WTC11 (cell line): ENCODE results near the gene ABHD1. TPM values are rescaled to one million over a fixed set of nuclear protein-coding genes. Genes with fewer than 3 reads are reported as not detected.
A peak's percentile ranks its signal among the peaks of the same experiment; 100 is the strongest.
"Not testable (repeated sequence)": the region's sequence is repeated elsewhere in the genome, so short reads cannot be mapped to it uniquely, and the experiment has no call there.

Experiments
- ATAC-seq: fragments of 200-7000 bp; cut with Tn5 transposase; 2 replicates; pipeline ENCODE4 v1.10.0; 2021; ENCODE audit warnings: mild to moderate bottlenecking, moderate library complexity
- CTCF ChIA-PET: fragments of 300-600 bp; sonication (Branson Sonifier 250); formaldehyde crosslinking; loops from one replicate; lab custom pipeline; 2021; ENCODE audit warnings: antibody characterized with exemption; lab: Charles Lee
- POLR2A ChIA-PET: fragments of 350-600 bp; sonication (Branson Sonifier 250); formaldehyde crosslinking; loops from one replicate; lab custom pipeline; 2021; ENCODE audit warnings: antibody characterized with exemption; lab: Charles Lee
- DNase-seq: peaks from one replicate; pipeline ENCODE4 v3.0.0; 2021; ENCODE audit warnings: low spot score
- H3K27ac Mint-ChIP-seq: 2 replicates; pipeline ENCODE4 v1.8.0; 2021; ENCODE audit warnings: mixed read lengths
- H3K27me3 Mint-ChIP-seq: 2 replicates; pipeline ENCODE4 v1.8.0; 2021; ENCODE audit warnings: low read depth, mild to moderate bottlenecking, moderate library complexity, mixed read lengths
- H3K36me3 Mint-ChIP-seq: 2 replicates; pipeline ENCODE4 v1.8.0; 2021; ENCODE audit warnings: mixed read lengths
- H3K4me1 Mint-ChIP-seq: 2 replicates; pipeline ENCODE4 v1.8.0; 2022; ENCODE audit warnings: mixed read lengths
- H3K4me3 Mint-ChIP-seq: 2 replicates; pipeline ENCODE4 v1.8.0; 2021; ENCODE audit warnings: mild to moderate bottlenecking, moderate library complexity, mixed read lengths
- H3K9me3 Mint-ChIP-seq: 2 replicates; pipeline ENCODE4 v1.8.0; 2021; ENCODE audit warnings: mixed read lengths
- ARID4B ChIP-seq: sonication (generic); formaldehyde crosslinking; IDR thresholded peaks from 2 replicates; pipeline ENCODE4 v1.8.0; 2023; ENCODE audit warnings: missing genetic modification reagents, mild to moderate bottlenecking, borderline replicate concordance
- FOXK1 ChIP-seq: sonication (generic); formaldehyde crosslinking; IDR thresholded peaks from 2 replicates; pipeline ENCODE4 v1.8.0; 2022; ENCODE audit warnings: mild to moderate bottlenecking, moderate library complexity, missing genetic modification reagents
- NR2C2 ChIP-seq: sonication (generic); formaldehyde crosslinking; IDR thresholded peaks from 2 replicates; pipeline ENCODE4 v1.8.0; 2022; ENCODE audit warnings: mild to moderate bottlenecking, missing genetic modification reagents
- RORB ChIP-seq: fragments of 250-450 bp; sonication (Bioruptor Pico); IDR thresholded peaks from 2 replicates; pipeline ENCODE4 v1.9.0; 2021; ENCODE audit warnings: mild to moderate bottlenecking
- SOX15 ChIP-seq: fragments of 250-450 bp; sonication (Bioruptor Pico); IDR thresholded peaks from 2 replicates; pipeline ENCODE4 v1.9.0; 2021; ENCODE audit warnings: mild to moderate bottlenecking
- STAT6 ChIP-seq: sonication (generic); formaldehyde crosslinking; conservative IDR thresholded peaks from 2 replicates; pipeline ENCODE4 v1.8.1; 2023; ENCODE audit warnings: mild to moderate bottlenecking, low read depth, missing genetic modification reagents, moderate library complexity
- ZNF138 ChIP-seq: sonication (generic); formaldehyde crosslinking; conservative IDR thresholded peaks from 2 replicates; pipeline ENCODE4 v1.8.1; 2022; ENCODE audit warnings: mild to moderate bottlenecking, moderate library complexity, missing genetic modification reagents
- ZNF263 ChIP-seq: sonication (generic); formaldehyde crosslinking; IDR thresholded peaks from 2 replicates; pipeline ENCODE4 v1.8.1; 2022; ENCODE audit warnings: low read depth, mild to moderate bottlenecking, moderate library complexity, missing genetic modification reagents
- ZNF512 ChIP-seq: sonication (generic); formaldehyde crosslinking; IDR thresholded peaks from 2 replicates; pipeline ENCODE4 v1.8.1; 2022; ENCODE audit warnings: missing genetic modification reagents, borderline replicate concordance
- total RNA-seq: library from RNA; stranded (reverse); gene quantifications from 3 replicates; pipeline ENCODE4 v1.2.3, GENCODE V29; 2021
- TF ChIP-seq, protein P1 (sequence below): sonication (generic); formaldehyde crosslinking; IDR thresholded peaks from 2 replicates; pipeline ENCODE4 v1.8.0; 2022; ENCODE audit warnings: missing genetic modification reagents
- TF ChIP-seq, protein P2 (sequence below): sonication (generic); formaldehyde crosslinking; IDR thresholded peaks from 2 replicates; pipeline ENCODE4 v1.8.0; 2023; ENCODE audit warnings: mild to moderate bottlenecking, missing genetic modification reagents

The ABHD1 gene
- total RNA-seq, 1 experiment from 2014 or later: 0.31 TPM

GRCh38 chr2:27123302-27124150 lies at the start of gene ABHD1 (continued):
- TF ChIP-seq, protein P1, sequence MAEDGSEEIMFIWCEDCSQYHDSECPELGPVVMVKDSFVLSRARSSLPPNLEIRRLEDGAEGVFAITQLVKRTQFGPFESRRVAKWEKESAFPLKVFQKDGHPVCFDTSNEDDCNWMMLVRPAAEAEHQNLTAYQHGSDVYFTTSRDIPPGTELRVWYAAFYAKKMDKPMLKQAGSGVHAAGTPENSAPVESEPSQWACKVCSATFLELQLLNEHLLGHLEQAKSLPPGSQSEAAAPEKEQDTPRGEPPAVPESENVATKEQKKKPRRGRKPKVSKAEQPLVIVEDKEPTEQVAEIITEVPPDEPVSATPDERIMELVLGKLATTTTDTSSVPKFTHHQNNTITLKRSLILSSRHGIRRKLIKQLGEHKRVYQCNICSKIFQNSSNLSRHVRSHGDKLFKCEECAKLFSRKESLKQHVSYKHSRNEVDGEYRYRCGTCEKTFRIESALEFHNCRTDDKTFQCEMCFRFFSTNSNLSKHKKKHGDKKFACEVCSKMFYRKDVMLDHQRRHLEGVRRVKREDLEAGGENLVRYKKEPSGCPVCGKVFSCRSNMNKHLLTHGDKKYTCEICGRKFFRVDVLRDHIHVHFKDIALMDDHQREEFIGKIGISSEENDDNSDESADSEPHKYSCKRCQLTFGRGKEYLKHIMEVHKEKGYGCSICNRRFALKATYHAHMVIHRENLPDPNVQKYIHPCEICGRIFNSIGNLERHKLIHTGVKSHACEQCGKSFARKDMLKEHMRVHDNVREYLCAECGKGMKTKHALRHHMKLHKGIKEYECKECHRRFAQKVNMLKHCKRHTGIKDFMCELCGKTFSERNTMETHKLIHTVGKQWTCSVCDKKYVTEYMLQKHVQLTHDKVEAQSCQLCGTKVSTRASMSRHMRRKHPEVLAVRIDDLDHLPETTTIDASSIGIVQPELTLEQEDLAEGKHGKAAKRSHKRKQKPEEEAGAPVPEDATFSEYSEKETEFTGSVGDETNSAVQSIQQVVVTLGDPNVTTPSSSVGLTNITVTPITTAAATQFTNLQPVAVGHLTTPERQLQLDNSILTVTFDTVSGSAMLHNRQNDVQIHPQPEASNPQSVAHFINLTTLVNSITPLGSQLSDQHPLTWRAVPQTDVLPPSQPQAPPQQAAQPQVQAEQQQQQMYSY (CRISPR knock-in tag): no peak
- peak; percentile 26; the same call in 1 of the 2 replicates for TF ChIP-seq FOXK1 (CRISPR knock-in tag)
- TF ChIP-seq ARID4B (CRISPR knock-in tag): no peak
- no peak for TF ChIP-seq ZNF512 (CRISPR knock-in tag)
- no peak for TF ChIP-seq ZNF138
- TF ChIP-seq RORB: no peak
- no peak for TF ChIP-seq SOX15 (CRISPR knock-in tag)
- TF ChIP-seq STAT6: no peak
- no peak for TF ChIP-seq ZNF263 (CRISPR knock-in tag)
- TF ChIP-seq, all 79 proteins: peak for 13

DNA sequence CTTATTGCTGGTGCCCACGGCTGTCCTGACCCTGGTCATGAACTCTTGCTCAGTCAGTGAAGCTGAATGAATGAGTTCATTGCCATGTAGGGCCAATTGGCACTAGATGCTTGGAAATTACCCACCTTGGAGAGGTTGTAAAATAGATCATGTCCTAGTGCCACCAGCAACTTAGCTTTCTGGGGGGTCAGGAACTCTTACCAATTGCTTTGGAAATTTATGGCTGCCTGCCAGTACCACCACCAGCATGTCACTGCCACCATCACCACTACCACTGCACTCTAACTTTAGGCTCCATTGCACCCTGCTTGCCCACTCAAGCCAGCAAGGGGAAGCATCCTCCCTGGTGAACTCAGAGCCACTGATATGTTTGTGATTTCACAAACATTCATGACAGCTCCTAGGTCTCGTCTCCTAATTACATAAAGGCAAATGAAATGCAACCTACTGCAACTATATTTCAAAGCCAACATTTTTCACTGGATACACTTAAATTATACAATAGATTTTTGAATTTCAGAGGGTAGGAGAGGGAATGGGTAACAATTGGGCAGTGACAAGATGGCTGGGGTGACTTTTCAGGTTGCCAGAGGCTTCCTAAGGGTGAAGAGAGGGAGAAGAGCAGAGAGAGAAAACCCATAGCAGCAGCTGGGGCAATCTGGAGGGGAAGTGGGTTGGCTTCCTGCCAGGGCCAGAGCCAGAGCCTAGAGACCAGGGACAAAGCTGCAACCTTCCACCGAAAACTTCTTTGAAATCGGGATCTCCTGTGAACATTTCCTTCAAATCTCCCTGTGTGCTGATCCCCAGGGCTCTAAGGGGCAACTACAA lies 48.7 kb upstream of the ABHD1 start:
- H3K27ac Mint-ChIP-seq: no peak overlapping the region
- H3K36me3 Mint-ChIP-seq: peaks cover 1% of the 10 kb centered on the region; the same call in 1 of the 2 replicates
- ATAC-seq: no peak
- H3K4me3 Mint-ChIP-seq: no peak overlapping the region
- DNase-seq: no peak
- ChIA-PET CTCF (interaction anchor here (1.8 to 4.5 kb wide), 2 partner anchors 10 to 113 kb away, joined by 5 to 50 read pairs; partner anchors contain the start of gene KHK), POLR2A (no interaction called here)
- peaks cover 20% of the 10 kb centered on the region for H3K4me1 Mint-ChIP-seq
- H3K27me3 Mint-ChIP-seq: peaks cover 11% of the 10 kb centered on the region
- H3K9me3 Mint-ChIP-seq: no peaks in the 10 kb centered on the region
- TF ChIP-seq, protein P2, sequence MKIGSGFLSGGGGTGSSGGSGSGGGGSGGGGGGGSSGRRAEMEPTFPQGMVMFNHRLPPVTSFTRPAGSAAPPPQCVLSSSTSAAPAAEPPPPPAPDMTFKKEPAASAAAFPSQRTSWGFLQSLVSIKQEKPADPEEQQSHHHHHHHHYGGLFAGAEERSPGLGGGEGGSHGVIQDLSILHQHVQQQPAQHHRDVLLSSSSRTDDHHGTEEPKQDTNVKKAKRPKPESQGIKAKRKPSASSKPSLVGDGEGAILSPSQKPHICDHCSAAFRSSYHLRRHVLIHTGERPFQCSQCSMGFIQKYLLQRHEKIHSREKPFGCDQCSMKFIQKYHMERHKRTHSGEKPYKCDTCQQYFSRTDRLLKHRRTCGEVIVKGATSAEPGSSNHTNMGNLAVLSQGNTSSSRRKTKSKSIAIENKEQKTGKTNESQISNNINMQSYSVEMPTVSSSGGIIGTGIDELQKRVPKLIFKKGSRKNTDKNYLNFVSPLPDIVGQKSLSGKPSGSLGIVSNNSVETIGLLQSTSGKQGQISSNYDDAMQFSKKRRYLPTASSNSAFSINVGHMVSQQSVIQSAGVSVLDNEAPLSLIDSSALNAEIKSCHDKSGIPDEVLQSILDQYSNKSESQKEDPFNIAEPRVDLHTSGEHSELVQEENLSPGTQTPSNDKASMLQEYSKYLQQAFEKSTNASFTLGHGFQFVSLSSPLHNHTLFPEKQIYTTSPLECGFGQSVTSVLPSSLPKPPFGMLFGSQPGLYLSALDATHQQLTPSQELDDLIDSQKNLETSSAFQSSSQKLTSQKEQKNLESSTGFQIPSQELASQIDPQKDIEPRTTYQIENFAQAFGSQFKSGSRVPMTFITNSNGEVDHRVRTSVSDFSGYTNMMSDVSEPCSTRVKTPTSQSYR: no peak
- TF ChIP-seq NR2C2: no peak

DNA sequence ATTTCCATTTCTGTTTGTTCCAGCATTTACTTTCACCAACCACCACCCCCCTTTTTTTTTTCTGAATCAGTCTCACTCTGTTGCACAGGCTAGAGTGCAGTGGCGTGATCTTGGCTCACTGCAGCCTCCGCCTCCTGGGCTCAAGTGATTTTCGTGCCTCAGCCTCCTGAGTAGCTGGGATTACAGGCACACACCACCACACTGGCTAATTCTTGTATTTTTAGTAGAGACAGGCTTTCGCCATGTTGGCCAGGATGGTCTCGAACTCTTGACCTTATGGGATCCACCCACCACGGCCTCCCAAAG lies 48.1 kb upstream of the ABHD1 start:
- ATAC-seq, H3K4me3 Mint-ChIP-seq, DNase-seq, H3K9me3 Mint-ChIP-seq, H3K27ac Mint-ChIP-seq, CTCF ChIA-PET, POLR2A ChIA-PET, H3K36me3 Mint-ChIP-seq: not testable (repeated sequence)
- H3K4me1 Mint-ChIP-seq: peaks cover 20% of the 10 kb centered on the region
- H3K27me3 Mint-ChIP-seq: peaks cover 11% of the 10 kb centered on the region
